AG08396 (cell line): ENCODE data around the gene KIF4A.

Experiments used
- DNase-seq: peaks from one replicate; pipeline ENCODE4 v3.0.0; 2012; ENCODE audit warnings: low spot score, mixed read lengths

KIF4A gene

GRCh38 chrX:70402721-70403120 is 112.8 kb downstream of the KIF4A start:
- DNase-seq, result no peak

DNA sequence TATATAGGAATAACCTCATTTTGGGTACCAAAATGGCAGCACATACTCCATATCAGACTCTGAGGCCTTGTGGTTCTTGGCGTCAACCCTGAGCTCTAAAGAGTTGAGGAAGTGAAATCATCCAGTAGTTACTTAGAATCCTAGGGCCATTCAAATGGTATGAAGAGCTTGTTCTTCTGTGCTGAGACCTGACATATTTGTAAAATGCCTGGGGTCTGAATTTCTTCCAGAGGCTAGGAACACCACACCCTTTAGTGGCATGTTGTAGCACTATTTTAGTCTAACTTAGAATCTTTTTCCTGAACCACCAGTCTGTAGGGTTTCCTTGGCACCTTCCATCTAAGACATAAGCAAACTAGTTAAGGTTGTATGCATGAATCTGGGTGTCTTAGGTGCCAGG is 115.1 kb downstream of the KIF4A start:
- DNase-seq, result no peak

DNA sequence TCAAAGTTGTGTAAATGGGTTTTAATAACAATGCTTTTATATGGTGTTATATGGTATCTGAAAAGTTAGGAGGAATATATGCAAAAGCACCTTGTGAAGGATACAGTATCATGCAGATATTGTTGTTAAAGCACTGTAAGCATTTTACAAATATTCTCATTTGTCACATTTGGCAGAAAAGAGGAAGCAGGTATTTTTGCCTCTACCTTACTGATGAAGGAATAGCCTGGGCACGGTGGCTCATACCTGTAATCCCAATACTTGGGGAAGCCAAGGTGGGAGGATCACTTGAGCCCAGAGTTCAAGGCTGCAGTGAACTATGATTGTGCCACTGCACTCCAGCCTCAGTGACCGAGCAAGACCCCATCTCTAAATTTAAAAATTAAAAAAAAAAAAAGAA is 121.0 kb downstream of the KIF4A start:
- DNase-seq, result no peak

GRCh38 chrX:70411475-70411874 is 121.6 kb downstream of the KIF4A start:
- DNase-seq, result no peak

DNA sequence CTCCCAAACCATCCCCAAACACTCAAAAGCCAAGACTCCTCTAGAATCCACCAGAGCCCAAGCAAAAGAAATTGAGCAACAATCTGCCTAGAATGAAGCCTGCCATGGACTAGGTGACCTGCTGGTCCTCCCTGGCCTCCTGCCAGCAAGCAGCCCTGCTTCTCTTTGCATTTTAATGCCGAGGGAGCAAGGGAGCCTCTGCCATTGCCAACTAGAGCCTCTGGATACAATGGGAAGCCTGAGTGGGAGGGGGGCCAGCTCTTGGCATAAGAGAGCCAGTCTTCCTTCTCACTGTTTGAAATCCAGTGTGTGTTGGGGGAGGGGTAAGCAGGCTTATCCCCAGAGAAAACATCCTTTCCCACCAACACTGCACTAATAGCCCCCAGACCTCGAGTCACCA is 131.7 kb downstream of the KIF4A start:
- DNase-seq, result no peak

- no peak for DNase-seq
Observed at GRCh38 chrX:70422851-70423341, 133.0 kb downstream of the KIF4A start, which contains the start of gene GDPD2. TSS of gene GDPD2 (plus strand) at chrX:70423314. CDS start at chrX:70424985, 1,671 bp downstream.

DNA sequence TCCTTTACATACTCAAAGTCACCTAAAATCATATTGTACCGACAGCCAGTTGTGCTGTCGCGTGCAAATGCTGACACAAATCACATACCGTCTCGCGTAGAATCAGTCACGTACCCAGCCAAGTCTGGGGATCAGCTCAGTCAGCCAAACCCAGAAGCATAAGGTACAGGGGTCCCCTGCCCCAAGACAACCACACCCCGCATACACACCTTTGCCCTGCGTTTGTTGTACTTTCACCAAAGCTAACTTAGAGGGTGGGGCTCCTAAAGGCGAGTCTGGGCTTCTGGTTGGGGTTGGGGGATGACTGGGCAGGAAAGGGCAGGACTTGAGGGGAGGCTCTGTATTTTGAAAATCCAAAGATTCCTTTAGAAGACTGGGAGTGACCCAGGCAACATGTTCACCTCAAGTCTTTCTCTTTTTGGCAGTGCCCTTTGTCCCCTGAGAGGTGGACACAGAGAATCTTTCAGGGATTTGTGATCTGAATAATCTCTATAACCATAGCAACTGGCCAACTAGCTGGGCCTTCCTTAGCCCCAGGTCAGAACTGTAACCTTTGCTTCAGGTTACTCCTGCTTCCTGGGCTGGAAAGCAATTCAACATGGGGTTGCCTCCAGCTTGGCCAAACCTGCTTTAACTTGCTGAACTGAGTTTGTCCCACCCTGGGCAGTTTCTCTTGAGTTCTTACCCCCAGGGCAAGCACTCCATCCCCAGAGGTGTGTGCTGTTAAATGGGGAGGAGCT is 134.2 kb downstream of the KIF4A start:
- DNase-seq, result no peak

DNA sequence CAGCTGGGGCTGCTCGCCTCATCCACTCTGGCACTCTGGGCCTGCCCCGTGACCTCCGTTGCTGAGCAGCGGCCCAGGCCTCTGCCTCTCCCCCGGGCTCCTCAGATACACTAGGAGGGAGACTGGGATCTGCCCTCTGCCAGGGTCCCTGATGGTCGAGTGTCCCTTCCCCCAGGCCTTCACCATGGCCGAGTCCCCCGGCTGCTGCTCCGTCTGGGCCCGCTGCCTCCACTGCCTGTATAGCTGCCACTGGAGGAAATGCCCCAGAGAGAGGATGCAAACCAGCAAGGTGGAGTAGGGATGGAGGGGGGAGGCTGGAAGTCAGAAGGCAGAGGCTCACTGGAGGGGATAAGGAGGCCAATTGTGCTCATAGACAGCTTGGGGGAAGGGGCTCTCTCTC is 134.9 kb downstream of the KIF4A start:
- DNase-seq, result no peak

DNA sequence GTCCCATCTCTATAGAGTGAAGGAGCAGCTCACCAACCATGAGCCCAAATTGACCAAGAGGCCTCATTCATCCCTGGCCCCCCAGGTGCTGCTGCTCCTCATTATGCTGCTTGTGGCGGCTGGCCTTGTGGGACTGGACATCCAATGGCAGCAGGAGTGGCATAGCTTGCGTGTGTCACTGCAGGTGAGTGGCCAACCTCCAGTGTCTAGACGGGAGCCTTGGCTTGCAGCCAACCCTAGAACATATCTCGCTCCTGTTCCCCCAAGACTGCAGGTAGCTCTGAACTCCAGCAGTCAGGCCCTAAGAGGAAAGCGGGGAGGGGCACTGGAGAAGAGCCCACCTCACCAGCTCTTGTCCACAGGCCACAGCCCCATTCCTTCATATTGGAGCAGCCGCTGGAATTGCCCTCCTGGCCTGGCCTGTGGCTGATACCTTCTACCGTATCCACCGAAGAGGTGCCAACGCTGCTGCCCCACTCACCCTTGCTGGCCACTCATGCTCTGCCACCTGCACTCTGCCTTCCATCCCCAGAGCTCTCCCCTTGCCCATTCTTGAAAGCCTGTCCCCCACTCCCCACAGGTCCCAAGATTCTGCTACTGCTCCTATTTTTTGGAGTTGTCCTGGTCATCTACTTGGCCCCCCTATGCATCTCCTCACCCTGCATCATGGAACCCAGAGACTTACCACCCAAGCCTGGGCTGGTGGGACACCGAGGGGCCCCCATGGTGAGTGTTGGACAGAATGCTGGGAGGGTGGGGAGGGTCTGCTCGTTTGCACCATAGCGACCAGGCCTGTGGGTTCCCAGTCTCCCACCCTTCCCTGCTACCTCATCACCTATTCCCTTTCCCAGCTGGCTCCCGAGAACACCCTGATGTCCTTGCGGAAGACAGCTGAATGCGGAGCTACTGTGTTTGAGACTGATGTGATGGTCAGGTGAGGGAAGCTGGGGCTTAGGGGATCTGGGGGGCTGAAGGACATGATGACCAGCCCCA is 136.7 kb downstream of the KIF4A start:
- DNase-seq, result no peak

GRCh38 chrX:70427365-70427764 is 137.5 kb downstream of the KIF4A start:
- DNase-seq, result no peak

DNA sequence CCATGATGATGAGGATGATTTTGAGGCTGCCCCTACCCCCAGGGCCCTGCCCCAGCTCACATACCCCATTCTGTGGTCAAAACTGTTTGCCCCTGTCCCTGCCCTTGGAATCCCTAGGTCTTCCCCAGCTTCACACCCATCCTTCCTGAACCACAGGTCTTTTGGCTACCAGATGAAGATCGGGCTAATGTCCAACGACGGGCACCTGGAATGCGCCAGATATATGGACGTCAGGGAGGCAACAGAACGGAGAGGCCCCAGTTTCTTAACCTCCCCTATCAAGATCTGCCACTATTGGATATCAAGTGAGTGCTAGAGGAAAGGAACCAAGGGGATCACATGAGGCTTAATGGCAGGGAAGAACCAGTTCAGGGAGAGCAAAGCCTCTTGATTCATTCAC is 139.9 kb downstream of the KIF4A start:
- DNase-seq, result no peak

DNA sequence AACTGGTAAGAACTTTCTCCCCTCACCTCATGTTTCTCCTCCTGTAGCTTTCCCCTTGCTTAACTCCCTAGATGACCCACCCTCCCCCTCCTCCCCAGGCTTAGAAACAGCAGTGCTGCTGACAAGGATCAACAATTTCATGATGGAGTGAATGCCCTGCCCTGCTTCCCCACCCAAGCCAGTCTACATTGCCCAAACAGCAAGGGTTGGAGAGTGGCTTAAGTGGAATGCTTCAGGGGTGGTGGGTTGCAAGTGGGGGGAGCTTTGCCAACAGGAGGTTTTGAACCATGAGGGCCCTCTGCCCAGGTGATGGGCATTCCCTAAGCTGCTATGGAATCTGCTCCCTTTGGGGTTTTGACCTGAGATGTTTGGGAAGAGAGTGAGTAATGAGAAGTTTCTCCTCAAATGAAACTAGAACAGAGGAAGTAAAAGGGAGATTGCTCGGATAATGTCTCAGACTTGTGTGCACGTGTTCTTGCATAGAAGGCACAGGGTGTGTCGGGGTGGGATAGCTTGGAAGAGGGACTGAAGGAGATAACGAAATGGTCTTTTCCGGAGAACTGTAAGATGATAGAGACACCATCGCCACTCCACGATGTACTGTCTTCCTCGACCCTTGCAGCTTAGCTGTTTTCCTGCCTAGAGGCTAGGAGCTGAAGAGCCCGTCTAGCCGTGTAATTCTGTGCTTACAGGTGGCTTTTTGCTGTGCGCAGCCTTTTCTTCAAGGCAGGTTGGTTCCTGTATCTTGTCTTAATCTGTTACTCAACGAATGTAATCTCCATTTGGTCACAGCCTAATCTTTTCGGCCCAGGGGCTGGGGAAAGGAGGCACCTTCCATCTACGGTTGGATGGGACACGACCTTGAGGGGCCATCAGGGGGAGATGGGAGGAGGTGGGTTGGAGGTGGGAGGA is 143.3 kb downstream of the KIF4A start:
- DNase-seq, result peak; percentile 5

DNA sequence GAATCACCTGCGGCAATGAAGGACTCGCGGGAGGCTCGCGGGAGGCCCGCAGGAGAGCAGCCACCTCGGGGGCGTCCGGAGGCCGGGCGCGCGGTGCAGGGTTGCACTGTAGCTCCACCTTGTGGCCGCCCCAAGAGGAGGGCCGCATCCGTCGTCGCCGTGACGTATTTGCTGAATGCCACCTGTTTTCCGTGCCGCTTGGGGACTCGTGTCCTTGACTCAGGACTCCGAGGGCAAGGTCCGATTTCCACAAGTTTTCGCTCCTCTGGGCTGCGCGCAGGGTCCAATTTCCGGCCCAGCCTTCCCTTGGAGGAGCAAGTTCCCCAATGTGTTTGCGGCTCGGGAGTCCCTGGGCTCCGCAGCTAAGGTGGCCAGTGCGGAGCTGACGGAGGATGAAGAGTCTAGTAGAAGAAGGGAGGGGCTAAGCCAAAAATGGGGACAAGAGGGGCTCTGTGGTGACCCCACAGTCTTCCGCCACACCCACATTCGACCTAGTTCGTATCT is 144.0 kb downstream of the KIF4A start:
- peak; percentile 75 for DNase-seq

- peak; percentile 91 for DNase-seq
Observed at GRCh38 chrX:70434352-70434866, 144.5 kb downstream of the KIF4A start.

DNA sequence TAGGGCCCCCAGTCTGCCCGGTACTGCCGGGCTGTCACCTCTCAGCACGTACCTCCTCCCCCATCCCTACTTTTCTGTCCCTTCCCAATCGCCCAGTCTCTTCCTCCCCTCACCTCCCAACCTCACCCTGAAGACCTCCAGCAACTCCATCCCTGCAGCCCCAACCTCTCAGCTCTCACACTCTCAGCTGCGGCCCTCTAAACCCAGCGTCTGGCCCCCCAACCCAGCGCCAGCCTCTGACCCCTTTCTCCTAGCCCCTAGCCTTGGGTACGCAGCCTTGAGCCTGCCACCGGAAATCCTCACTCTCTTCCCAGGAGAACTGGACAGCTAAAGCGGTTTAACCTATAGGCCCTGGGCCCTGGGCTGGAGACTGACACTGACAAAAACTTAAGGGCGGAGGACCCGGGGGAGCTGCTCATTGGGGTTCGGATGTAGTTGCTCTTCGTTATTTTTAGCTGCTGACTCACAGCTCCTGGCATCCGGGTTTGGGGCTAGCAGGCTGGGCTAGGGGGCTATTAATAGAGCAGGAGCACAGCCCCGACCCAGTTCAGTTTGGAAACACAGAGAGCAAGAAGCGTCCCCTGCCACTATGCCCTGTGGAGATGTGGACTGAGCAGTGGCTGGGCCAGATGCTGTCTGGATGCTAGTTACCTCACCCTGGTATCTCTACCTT is 145.1 kb downstream of the KIF4A start:
- peak; percentile 75 for DNase-seq

DNA sequence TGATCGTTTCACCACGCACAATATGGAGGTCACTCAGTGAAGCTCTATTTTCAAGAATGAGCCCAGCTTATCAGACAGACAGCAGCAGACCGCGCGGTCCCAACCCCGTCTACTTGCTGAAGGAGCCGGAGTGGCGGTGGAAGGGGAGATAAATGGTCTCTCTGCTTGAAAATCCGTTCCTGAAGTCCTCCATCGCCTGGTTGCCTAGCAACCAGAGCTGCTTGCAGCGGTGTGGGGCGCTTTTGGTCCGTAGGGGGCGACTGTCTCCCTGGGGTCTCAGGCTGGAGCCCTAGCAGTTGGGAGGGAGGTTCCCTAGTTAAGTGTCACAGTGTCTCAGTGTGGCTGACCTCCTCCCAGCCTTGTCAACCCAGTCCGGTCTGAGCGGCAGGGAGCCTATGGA is 146.4 kb downstream of the KIF4A start:
- DNase-seq, result no peak

GRCh38 chrX:70437011-70437410 is 147.1 kb downstream of the KIF4A start:
- DNase-seq, result peak; percentile 3

- DNase-seq, result no peak
Observed at GRCh38 chrX:70437921-70438665, 148.2 kb downstream of the KIF4A start.

GRCh38 chrX:70439016-70439415 is 149.1 kb downstream of the KIF4A start:
- peak; percentile 7 for DNase-seq

DNA sequence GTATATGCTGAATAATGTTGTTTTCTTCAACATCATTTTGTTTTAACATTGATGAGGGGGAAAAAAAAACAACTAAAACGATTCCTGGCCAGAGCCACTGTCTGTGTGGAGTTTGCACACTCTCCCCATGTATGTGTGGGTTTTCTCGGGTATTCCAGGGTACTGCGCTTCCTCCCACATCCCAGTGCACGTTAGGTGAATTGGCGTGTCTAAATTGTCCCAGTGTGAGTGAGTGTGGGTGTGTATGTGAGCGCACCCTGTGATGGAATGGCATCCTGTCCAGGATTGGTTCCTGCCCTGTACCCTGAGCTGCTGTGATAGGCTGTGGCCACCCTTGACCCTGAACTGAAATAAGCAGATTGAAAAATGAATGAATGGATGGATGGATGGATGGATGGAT is 152.3 kb downstream of the KIF4A start:
- DNase-seq, result no peak
